HepG2 (cell line): Measurements from ENCODE around the gene OSER1. TPM values are rescaled to one million over a fixed set of nuclear protein-coding genes. Genes with fewer than 3 reads are reported as not detected.

Experiments
- MBD4 ChIP-seq: IDR thresholded peaks from 2 replicates; pipeline ENCODE4 v1.6.1; 2012; ENCODE audit warnings: low read length, inconsistent platforms, borderline replicate concordance
- MBNL3 ChIP-seq: fragments of 250-450 bp; sonication (Bioruptor Pico); conservative IDR thresholded peaks from 2 replicates; pipeline ENCODE4 v1.8.0; 2022; ENCODE audit warnings: mild to moderate bottlenecking, inconsistent platforms
- MYNN ChIP-seq: sonication (generic); formaldehyde crosslinking; IDR thresholded peaks from 2 replicates; pipeline ENCODE4 v1.4.0; 2020; ENCODE audit warnings: mild to moderate bottlenecking, low read depth, missing genetic modification reagents
- NFYB ChIP-seq: sonication (generic); formaldehyde crosslinking; IDR thresholded peaks from 2 replicates; pipeline ENCODE4 v1.4.0; 2020; ENCODE audit warnings: missing genetic modification reagents
- RFX1 ChIP-seq: fragments of 450-650 bp; IDR thresholded peaks from 2 replicates; pipeline ENCODE4 v1.6.1; 2017
- SUZ12 ChIP-seq: fragments of 150-350 bp; IDR thresholded peaks from 2 replicates; pipeline ENCODE4 v1.6.1; 2014; ENCODE audit warnings: low read depth, low read length
- TAF15 ChIP-seq: fragments of 200-400 bp; formaldehyde crosslinking; IDR thresholded peaks from one replicate; pipeline ENCODE4 v1.6.1; 2018; ENCODE audit warnings: mild to moderate bottlenecking, low read depth, low read length; ENCODE audit not compliant: poor library complexity, severe bottlenecking
- TP53 ChIP-seq: sonication (generic); formaldehyde crosslinking; conservative IDR thresholded peaks from 2 replicates; pipeline ENCODE4 v1.4.0; 2020; ENCODE audit warnings: missing genetic modification reagents
- ZFP41 ChIP-seq: sonication (generic); formaldehyde crosslinking; IDR thresholded peaks from 2 replicates; pipeline ENCODE4 v1.4.0; 2020; ENCODE audit warnings: mild to moderate bottlenecking, missing genetic modification reagents, borderline replicate concordance
- ZFYVE20 ChIP-seq: sonication (generic); formaldehyde crosslinking; IDR thresholded peaks from 2 replicates; pipeline ENCODE4 v1.8.0; 2023; ENCODE audit warnings: low read depth, mild to moderate bottlenecking, moderate library complexity, missing genetic modification reagents, borderline replicate concordance
- ZMYM3 ChIP-seq: sonication (generic); formaldehyde crosslinking; IDR thresholded peaks from 2 replicates; pipeline ENCODE4 v1.5.1; 2020; ENCODE audit warnings: mild to moderate bottlenecking, missing genetic modification reagents
- ZNF121 ChIP-seq: sonication (generic); formaldehyde crosslinking; IDR thresholded peaks from 2 replicates; pipeline ENCODE4 v1.5.0; 2020; ENCODE audit warnings: mild to moderate bottlenecking, missing genetic modification reagents
- ZNF484 ChIP-seq: sonication (generic); formaldehyde crosslinking; IDR thresholded peaks from 2 replicates; pipeline ENCODE4 v1.5.1; 2020; ENCODE audit warnings: mild to moderate bottlenecking, low read depth, missing genetic modification reagents, borderline replicate concordance
- ZNF674 ChIP-seq: sonication (generic); formaldehyde crosslinking; IDR thresholded peaks from 2 replicates; pipeline ENCODE4 v1.5.0; 2020; ENCODE audit warnings: low read depth, mild to moderate bottlenecking, missing genetic modification reagents
- ZNF724P ChIP-seq: sonication (generic); formaldehyde crosslinking; IDR thresholded peaks from 2 replicates; pipeline ENCODE4 v1.8.0; 2022; ENCODE audit warnings: missing genetic modification reagents, borderline replicate concordance
- ZNF891 ChIP-seq: sonication (generic); formaldehyde crosslinking; IDR thresholded peaks from 2 replicates; pipeline ENCODE4 v1.5.0; 2020; ENCODE audit warnings: mild to moderate bottlenecking, missing genetic modification reagents
- polyA plus RNA-seq, 8 experiments: library from polyadenylated mRNA; depleted of rRNA in 3 of 8; stranded (reverse) in 7 of 8; unstranded in 1 of 8; fragments of >200 nt; fragmentation: Illumina TruSeq in 4 of 8; extraction: Trizol in 4 of 8; gene quantifications; 2 replicates each; pipeline versions ENCODE4 v1.2.1 to v1.2.3, GENCODE V29; 2011 to 2016; ENCODE audit warnings: low read depth in 4 of 8, missing spikeins in 1 of 8, mixed read lengths in 1 of 8; ENCODE audit not compliant: insufficient read depth in 1 of 8
- total RNA-seq, 5 experiments: library from RNA; depleted of rRNA; stranded (reverse); fragments of >200 nt; fragmentation: Illumina TruSeq; extraction: Trizol; gene quantifications; 2 replicates each; pipeline ENCODE4 v1.2.3, GENCODE V29; 2016; ENCODE audit warnings: low read depth in 1 of 5
- TF ChIP-seq, protein P1 (sequence below): fragments of 450-650 bp; IDR thresholded peaks from 2 replicates; pipeline ENCODE4 v1.6.1; 2017; ENCODE audit warnings: mild to moderate bottlenecking
- TF ChIP-seq, protein P2 (sequence below): sonication (generic); formaldehyde crosslinking; IDR thresholded peaks from 2 replicates; pipeline ENCODE4 v1.4.0; 2020; ENCODE audit warnings: mild to moderate bottlenecking, missing genetic modification reagents
- TF ChIP-seq, protein P3 (sequence below): sonication (generic); formaldehyde crosslinking; IDR thresholded peaks from 2 replicates; pipeline ENCODE4 v1.5.1; 2020; ENCODE audit warnings: missing genetic modification reagents, mild to moderate bottlenecking, borderline replicate concordance
- TF ChIP-seq, protein P4 (sequence below): sonication (generic); formaldehyde crosslinking; IDR thresholded peaks from 2 replicates; pipeline ENCODE4 v1.8.0; 2022; ENCODE audit warnings: mild to moderate bottlenecking, missing genetic modification reagents, moderate library complexity
- TF ChIP-seq, protein P5 (sequence below): sonication (generic); formaldehyde crosslinking; IDR thresholded peaks from 2 replicates; pipeline ENCODE4 v1.4.0; 2020; ENCODE audit warnings: mild to moderate bottlenecking, missing genetic modification reagents

OSER1 gene
- total and polyA plus RNA-seq, 2 of the 13 experiments (the other 11 are each of a cell fraction or from before 2014, with no cell fraction given): 71.2 to 71.5 TPM

DNA sequence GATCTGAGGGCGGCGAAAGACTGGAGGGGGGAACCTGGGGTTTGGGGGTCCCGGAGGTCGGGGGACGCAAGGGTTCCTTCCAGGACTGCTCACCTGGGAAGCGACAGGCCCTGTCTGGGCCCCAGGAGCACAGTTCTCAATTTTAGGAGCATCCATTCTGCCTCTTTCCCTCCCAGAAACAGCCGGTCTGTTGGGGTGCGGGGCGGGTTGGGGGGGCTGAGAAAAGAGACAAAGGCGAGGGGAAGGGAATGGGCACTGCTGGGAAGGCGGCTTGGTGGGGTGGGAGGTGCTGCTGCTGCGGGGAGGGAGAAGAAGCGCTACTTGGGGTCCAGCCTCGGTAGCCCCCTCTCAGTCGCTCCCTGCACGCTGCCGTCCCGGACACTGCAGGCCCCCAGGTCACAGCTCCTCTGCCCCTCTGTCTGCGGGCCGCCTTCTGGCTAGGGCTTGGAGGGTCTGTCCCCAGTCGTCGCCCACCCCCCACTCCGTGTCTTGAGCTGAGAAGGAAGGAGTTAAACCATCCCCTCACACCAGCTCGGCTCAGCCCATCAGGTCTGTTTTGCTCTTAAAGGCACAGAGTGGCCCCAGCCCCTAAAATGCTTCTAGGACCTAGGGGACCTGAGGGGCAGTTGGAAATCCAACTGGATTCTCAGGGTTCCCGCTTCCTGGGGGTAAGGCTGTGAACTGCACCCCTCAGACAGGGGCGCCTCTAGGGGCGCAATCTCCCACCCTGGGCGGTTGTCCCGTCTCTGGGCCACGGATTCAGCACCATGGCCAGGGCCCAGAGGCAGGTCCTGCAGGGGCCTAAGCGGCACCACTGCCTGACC lies 37.2 kb upstream of the OSER1 start (continued):
- TF ChIP-seq ZMYM3 (no peak; the same call in 1 of the 2 replicates), ZNF121 (CRISPR knock-in tag) (peak; percentile 65; the same call in 1 of the 2 replicates), MBNL3 (no peak), TAF15 (peak; percentile 80), ZNF724P (CRISPR knock-in tag) (peak; percentile 83; the same call in 1 of the 2 replicates), TP53 (CRISPR knock-in tag) (peak; percentile 96), MBD4 (no peak), ZFYVE20 (CRISPR knock-in tag) (peak; percentile 94), ZFP41 (CRISPR knock-in tag) (no peak; the same call in 1 of the 2 replicates), SUZ12 (0 out of 2 replicates have a peak, but pooled peaks have one; percentile 11), ZNF891 (CRISPR knock-in tag) (peak; percentile 99), ZNF674 (CRISPR knock-in tag) (no peak), RFX1 (no peak), ZNF484 (no peak; the same call in 1 of the 2 replicates), NFYB (CRISPR knock-in tag) (peak; percentile 53), MYNN (peak; percentile 98)
- TF ChIP-seq, protein P1, sequence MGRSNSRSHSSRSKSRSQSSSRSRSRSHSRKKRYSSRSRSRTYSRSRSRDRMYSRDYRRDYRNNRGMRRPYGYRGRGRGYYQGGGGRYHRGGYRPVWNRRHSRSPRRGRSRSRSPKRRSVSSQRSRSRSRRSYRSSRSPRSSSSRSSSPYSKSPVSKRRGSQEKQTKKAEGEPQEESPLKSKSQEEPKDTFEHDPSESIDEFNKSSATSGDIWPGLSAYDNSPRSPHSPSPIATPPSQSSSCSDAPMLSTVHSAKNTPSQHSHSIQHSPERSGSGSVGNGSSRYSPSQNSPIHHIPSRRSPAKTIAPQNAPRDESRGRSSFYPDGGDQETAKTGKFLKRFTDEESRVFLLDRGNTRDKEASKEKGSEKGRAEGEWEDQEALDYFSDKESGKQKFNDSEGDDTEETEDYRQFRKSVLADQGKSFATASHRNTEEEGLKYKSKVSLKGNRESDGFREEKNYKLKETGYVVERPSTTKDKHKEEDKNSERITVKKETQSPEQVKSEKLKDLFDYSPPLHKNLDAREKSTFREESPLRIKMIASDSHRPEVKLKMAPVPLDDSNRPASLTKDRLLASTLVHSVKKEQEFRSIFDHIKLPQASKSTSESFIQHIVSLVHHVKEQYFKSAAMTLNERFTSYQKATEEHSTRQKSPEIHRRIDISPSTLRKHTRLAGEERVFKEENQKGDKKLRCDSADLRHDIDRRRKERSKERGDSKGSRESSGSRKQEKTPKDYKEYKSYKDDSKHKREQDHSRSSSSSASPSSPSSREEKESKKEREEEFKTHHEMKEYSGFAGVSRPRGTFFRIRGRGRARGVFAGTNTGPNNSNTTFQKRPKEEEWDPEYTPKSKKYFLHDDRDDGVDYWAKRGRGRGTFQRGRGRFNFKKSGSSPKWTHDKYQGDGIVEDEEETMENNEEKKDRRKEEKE: no peak
- TF ChIP-seq, protein P2, sequence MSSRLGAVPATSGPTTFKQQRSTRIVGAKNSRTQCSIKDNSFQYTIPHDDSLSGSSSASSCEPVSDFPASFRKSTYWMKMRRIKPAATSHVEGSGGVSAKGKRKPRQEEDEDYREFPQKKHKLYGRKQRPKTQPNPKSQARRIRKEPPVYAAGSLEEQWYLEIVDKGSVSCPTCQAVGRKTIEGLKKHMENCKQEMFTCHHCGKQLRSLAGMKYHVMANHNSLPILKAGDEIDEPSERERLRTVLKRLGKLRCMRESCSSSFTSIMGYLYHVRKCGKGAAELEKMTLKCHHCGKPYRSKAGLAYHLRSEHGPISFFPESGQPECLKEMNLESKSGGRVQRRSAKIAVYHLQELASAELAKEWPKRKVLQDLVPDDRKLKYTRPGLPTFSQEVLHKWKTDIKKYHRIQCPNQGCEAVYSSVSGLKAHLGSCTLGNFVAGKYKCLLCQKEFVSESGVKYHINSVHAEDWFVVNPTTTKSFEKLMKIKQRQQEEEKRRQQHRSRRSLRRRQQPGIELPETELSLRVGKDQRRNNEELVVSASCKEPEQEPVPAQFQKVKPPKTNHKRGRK (CRISPR knock-in tag): no peak
- TF ChIP-seq, protein P3, sequence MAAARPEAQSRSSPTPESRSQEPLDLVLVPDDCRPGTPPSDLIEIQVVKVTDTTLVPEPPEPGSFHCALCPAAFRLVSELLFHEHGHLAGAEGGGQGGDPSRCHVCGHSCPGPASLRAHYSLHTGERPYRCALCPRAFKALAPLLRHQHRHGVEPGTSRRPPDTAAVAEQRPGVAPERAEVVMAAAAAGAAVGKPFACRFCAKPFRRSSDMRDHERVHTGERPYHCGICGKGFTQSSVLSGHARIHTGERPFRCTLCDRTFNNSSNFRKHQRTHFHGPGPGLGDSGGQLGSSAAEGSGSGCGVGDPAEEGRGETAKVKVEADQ: peak; percentile 97
- TF ChIP-seq, protein P4, sequence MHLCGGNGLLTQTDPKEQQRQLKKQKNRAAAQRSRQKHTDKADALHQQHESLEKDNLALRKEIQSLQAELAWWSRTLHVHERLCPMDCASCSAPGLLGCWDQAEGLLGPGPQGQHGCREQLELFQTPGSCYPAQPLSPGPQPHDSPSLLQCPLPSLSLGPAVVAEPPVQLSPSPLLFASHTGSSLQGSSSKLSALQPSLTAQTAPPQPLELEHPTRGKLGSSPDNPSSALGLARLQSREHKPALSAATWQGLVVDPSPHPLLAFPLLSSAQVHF: no peak
- TF ChIP-seq, protein P5, sequence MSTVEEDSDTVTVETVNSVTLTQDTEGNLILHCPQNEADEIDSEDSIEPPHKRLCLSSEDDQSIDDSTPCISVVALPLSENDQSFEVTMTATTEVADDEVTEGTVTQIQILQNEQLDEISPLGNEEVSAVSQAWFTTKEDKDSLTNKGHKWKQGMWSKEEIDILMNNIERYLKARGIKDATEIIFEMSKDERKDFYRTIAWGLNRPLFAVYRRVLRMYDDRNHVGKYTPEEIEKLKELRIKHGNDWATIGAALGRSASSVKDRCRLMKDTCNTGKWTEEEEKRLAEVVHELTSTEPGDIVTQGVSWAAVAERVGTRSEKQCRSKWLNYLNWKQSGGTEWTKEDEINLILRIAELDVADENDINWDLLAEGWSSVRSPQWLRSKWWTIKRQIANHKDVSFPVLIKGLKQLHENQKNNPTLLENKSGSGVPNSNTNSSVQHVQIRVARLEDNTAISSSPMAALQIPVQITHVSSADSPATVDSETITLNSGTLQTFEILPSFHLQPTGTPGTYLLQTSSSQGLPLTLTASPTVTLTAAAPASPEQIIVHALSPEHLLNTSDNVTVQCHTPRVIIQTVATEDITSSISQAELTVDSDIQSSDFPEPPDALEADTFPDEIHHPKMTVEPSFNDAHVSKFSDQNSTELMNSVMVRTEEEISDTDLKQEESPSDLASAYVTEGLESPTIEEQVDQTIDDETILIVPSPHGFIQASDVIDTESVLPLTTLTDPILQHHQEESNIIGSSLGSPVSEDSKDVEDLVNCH (CRISPR knock-in tag): 0 out of 2 replicates have a peak, but pooled peaks have one; percentile 85
